PFSK-1 (cell line): Measurements from ENCODE around the gene PXDN.

Experiments used
- FOXP2 ChIP-seq: optimal IDR thresholded peaks from 2 replicates; pipeline ENCODE3; 2011; ENCODE audit warnings: borderline replicate concordance, control low read depth, inconsistent platforms; ENCODE audit not compliant: insufficient read depth; ENCODE audit errors: extremely low read length, extremely low read depth
- POLR2AphosphoS5 ChIP-seq: IDR thresholded peaks from 2 replicates; pipeline ENCODE4 v1.6.1; 2012; ENCODE audit warnings: low read depth, mild to moderate bottlenecking, control low read depth, low read length, moderate library complexity
- SIN3A ChIP-seq: IDR thresholded peaks from 2 replicates; pipeline ENCODE4 v1.6.1; 2012; ENCODE audit warnings: mild to moderate bottlenecking, low read length, moderate library complexity, borderline replicate concordance; ENCODE audit not compliant: insufficient read depth
- TAF1 ChIP-seq: IDR thresholded peaks from 2 replicates; pipeline ENCODE4 v1.6.1; 2012; ENCODE audit warnings: low read length, control low read depth, borderline replicate concordance; ENCODE audit not compliant: insufficient read depth
- TF ChIP-seq, protein P1 (sequence below), 2 experiments: IDR thresholded peaks; 2 replicates each; pipeline versions ENCODE4 v1.6.1 to v1.8.0; 2011 to 2012; ENCODE audit warnings: low read depth in 2 of 2, low read length in 2 of 2, control low read depth in 1 of 2, inconsistent platforms in 1 of 2, mild to moderate bottlenecking in 1 of 2, moderate library complexity in 1 of 2; ENCODE audit not compliant: insufficient read depth in 1 of 2

DNA sequence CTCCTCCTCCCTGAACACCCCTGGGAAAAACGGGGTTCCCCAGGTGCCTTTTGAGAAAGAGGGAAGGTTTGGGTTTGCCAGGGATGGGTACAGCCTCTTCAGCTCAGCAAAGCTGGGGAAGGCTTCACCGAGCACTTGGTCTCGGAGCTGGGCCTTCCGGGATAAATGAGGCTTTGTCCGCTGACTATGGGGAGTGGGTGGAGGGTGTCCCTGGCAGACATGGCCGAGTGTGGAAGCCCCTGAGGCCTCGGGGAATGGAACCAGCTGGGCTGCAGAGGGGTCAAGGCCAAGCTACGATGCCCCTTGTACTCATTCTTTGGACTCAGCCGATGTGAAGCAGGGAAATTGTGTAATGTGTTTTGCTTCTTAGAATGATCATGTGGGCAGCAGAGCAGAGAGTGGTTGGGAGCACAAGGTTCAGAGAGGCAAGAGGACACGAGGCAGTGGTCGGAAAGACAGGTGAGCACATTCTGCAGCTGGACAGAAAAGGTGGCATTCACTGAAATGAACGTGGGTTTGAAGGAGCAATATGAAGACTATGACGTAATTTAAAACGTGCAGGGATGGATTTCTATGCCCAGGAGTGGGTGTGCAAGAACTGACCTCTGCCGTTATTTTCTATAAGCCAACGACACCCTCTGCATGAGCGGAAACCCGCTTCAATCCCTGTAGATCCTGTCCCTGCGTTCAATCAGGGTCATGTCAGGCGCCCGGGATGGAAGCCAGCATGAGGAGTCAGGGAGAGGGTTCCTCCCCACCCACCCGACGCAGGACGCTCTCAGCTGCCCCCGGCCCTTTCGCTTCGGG, 142.6 kb downstream of the PXDN start:
- TF ChIP-seq POLR2AphosphoS5 (no peak), SIN3A (no peak), TAF1 (no peak), FOXP2 (no peak)
- TF ChIP-seq, protein P1, sequence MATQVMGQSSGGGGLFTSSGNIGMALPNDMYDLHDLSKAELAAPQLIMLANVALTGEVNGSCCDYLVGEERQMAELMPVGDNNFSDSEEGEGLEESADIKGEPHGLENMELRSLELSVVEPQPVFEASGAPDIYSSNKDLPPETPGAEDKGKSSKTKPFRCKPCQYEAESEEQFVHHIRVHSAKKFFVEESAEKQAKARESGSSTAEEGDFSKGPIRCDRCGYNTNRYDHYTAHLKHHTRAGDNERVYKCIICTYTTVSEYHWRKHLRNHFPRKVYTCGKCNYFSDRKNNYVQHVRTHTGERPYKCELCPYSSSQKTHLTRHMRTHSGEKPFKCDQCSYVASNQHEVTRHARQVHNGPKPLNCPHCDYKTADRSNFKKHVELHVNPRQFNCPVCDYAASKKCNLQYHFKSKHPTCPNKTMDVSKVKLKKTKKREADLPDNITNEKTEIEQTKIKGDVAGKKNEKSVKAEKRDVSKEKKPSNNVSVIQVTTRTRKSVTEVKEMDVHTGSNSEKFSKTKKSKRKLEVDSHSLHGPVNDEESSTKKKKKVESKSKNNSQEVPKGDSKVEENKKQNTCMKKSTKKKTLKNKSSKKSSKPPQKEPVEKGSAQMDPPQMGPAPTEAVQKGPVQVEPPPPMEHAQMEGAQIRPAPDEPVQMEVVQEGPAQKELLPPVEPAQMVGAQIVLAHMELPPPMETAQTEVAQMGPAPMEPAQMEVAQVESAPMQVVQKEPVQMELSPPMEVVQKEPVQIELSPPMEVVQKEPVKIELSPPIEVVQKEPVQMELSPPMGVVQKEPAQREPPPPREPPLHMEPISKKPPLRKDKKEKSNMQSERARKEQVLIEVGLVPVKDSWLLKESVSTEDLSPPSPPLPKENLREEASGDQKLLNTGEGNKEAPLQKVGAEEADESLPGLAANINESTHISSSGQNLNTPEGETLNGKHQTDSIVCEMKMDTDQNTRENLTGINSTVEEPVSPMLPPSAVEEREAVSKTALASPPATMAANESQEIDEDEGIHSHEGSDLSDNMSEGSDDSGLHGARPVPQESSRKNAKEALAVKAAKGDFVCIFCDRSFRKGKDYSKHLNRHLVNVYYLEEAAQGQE (IDR thresholded peaks at IDR 0.05; ENCODE audit: insufficient read depth in 1 of 2, low read depth in 2 of 2, low read length in 2 of 2) = no peak
